Ishikawa (cell line): ENCODE results near the gene C3orf62.

ENCODE experiments used
- CEBPB ChIP-seq: IDR thresholded peaks from 2 replicates; pipeline ENCODE4 v1.6.1; 2012
- CREB1 ChIP-seq: IDR thresholded peaks from 2 replicates; pipeline ENCODE4 v1.6.1; 2012; ENCODE audit warnings: low read depth
- EGR1 ChIP-seq: IDR thresholded peaks from 2 replicates; pipeline ENCODE4 v1.6.1; 2012
- EP300 ChIP-seq: IDR thresholded peaks from 2 replicates; pipeline ENCODE4 v1.6.1; 2012; ENCODE audit warnings: borderline replicate concordance
- MAX ChIP-seq: IDR thresholded peaks from 2 replicates; pipeline ENCODE4 v1.6.1; 2012
- NFIC ChIP-seq: IDR thresholded peaks from 2 replicates; pipeline ENCODE4 v1.6.1; 2012
- REST ChIP-seq: IDR thresholded peaks from 2 replicates; pipeline ENCODE4 v1.6.1; 2012; ENCODE audit warnings: low read depth, mild to moderate bottlenecking
- TAF1 ChIP-seq: IDR thresholded peaks from 2 replicates; pipeline ENCODE4 v1.6.1; 2012; ENCODE audit warnings: low read depth, mild to moderate bottlenecking
- TCF12 ChIP-seq: IDR thresholded peaks from 2 replicates; pipeline ENCODE4 v1.6.1; 2012; ENCODE audit warnings: low read depth
- TEAD4 ChIP-seq: IDR thresholded peaks from 2 replicates; pipeline ENCODE4 v1.6.1; 2012
- USF1 ChIP-seq: IDR thresholded peaks from 2 replicates; pipeline ENCODE4 v1.6.1; 2012

GRCh38 chr3:49276475-49277382 is at the start of gene C3orf62:
- peak; percentile 46; the same call in 1 of the 2 replicates for TF ChIP-seq TAF1
- TF ChIP-seq EP300: no peak; the same call in 1 of the 2 replicates
- no peak for TF ChIP-seq EGR1
- TF ChIP-seq CEBPB: no peak
- TF ChIP-seq MAX: peak; percentile 65
- TF ChIP-seq TCF12: no peak; the same call in 1 of the 2 replicates
- no peak for TF ChIP-seq TEAD4
- TF ChIP-seq REST: no peak
- no peak for TF ChIP-seq CREB1
- TF ChIP-seq NFIC: no peak; the same call in 1 of the 2 replicates
- no peak for TF ChIP-seq USF1
